NCI-H774 (cell line): ENCODE results near the gene GCLC.
"Not testable (repeated sequence)": the region's sequence is repeated elsewhere in the genome, so short reads cannot be mapped to it uniquely, and the experiment has no call there.

Source experiments
- DNase-seq: peaks from one replicate; lab custom pipeline; 2025; lab: John Stamatoyannopoulos, UW

GCLC gene

DNA sequence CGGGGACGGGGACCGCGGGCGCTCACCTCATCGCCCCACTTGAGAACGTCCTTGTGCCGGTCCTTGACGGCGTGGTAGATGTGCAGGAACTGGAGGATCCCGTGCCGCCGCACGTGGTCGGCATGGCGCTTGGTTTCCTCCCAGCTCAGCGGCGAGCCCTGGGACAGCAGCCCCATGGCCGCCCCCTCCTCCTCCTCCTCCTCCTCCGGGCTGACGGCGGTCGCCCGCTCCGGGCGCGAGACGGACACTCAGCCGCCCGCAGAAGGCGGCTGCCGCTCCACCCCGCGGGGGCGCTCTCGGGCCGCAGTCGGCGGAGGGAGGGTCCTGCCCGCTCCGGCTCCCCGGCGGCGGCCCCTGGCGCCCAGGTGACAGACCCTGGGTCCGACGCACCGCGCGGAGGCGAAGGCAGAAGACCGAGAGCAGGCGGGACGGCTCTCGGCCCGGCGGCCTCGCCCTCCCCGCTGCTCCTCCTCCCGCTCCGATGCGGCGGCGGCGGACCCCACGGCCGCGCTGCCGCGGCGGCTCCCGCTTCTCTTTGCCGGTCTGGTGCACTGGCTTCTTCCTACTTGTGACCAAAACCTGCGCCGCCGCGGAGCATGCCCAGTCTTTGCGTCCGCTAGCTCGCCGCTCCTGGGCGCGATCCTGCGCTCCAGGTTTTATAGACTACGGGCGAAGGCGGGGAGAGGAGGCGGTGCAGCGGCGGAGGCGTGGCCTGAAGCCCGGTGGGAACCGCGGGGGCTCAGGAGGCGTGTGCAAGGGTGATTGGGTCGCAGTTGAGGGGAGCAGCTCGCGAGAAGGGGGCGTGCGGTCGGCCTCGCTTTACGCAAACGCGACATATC lies at the start of gene GCLC:
Gene GCLC (minus strand): TSS at position 632 of the 839 bp plus-strand sequence. CDS start 456 bp downstream, at position 176.
- peak; percentile 92 for DNase-seq

DNA sequence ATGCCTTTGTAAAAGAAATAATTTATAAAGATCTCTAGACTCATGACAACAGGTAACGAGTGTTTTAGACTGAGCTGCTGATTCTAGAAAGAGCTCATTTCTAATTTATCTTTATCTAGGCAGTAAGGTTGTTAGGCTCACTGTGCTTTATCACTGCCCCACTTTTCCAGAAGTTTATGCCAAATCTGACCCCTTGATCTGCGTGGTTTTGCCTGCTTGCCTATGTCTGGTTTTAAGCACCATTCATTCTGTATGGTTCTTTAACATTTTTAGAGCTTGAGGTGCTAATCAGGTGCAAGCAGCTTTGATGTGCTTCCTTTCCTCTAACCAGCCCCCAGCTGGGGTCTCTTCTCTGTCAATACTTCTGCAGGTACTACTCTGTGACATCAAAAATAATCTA lies 49.7 kb upstream of the GCLC start:
- DNase-seq = no peak

DNA sequence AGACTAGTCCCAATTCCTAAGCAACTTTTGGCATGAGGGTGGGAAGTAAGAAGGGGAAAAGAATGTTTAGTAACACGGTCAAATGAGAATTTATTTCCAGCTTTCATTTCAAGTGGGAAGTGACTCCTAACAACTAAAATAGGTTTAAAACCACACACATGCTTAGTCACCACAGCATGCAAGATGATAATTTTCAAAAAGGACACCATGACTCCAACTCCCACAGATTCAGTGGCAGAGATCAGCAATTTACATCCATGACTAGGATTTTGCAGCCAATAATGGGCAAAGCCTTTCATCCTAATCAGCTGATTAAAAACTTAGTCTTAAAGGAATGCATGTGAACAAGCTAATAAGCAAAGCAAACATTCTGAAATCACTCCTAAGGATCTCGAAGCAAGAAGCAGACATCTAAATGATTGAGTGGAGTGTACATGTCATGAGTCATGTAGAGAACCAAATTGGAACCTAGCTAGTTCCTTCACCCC lies 48.1 kb upstream of the GCLC start:
- no peak for DNase-seq

DNA sequence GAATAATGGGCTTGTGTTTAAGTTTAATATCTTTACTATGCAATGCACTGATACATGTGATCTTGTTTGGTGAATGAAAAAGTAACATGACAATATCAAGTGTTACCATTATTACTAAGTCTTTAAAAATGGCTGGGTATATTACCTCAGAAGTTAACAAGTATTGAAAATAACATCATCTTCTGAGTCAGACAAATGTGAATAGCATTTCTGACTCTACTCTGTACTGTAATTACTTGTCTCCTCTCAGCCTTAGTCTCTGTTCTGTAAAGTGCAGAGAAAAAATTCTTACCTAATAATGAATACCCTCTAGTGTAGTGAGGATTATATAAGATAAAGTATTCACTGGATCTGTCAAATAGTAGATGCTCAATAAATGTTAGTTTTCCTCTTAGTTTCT lies 47.0 kb upstream of the GCLC start:
- DNase-seq = no peak

DNA sequence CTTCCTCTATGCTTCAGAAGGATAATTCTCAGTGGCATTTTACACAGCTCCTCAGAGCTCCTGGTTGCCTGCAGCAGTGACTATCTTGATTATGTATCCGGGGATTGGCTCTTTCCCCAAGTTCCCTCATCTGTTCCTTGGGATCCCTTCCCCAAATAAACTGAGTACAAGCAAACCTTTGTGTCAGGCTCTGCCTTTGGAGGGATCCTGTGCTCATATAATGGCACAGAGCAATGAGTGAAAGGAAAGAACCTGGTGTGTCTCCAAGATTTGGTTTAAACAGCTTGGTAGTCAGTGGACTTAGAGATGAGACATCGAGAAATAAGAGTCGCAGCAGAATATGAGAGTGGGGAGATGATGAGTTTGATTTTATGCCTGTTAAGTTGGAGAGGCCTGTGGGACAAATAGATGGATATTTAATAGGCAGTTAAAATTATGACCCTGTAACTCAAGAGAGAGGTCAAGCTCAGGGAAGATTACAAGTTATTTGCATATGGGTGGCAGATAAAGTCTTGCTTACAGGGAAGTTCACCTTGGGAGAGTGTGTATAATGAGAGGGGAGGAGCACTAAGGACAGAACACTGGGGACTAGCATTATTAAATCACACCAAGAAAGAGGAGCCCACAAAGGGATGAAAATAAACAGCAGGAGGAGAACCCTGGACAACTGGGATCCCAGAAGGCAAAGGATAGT lies 44.1 kb upstream of the GCLC start:
- no peak for DNase-seq

DNA sequence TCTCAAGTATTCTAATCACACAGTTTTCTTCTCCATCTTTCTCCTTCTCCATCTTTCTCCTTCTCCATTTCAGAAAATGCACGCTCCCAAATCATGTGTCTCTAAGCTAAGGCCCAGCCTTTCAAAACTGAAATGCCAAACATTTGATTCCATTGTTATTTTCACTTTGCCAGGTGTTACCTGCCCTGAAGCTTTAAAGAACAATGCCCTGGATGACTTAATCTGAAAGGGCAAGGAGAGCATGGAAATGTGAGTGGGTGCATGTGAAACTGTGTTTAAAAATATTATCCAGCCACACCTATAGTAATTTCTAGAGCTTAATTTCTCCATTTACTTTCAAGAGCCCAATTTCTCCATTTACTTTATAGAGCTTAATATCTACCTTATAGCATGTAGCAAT lies 42.4 kb upstream of the GCLC start:
- DNase-seq = peak; percentile 44

DNA sequence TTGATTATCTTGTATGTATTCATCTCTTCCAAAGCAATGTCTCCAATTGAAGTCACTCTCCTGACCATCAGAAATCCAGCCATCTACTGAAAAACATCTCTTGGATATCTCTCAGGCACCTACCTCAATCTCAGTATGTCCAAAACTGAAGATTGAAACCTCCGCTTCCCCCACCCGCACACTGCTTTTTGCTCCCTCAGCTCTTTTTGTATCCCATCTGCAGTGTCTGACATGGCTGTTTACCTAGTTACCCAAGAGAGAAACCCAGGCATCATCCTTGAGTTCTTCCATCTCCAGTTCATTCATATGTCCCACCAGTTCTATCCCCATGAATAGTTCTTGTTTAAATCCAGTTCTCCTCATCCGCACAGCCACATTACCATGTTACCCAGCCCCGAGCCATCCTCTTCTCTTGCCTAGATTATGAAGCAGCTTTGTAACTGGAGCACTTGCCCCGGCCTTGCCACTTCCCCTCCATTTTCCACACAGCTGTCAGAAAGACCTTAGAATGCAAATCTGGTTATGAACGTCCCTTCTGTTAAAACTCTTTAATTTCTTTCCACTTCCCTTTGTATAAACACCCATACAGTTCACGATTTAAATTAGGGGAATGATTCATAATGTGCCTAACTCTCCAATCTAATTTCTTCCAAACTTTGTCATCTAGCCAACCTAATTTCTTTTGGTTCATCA lies 40.5 kb upstream of the GCLC start:
- no peak for DNase-seq

DNA sequence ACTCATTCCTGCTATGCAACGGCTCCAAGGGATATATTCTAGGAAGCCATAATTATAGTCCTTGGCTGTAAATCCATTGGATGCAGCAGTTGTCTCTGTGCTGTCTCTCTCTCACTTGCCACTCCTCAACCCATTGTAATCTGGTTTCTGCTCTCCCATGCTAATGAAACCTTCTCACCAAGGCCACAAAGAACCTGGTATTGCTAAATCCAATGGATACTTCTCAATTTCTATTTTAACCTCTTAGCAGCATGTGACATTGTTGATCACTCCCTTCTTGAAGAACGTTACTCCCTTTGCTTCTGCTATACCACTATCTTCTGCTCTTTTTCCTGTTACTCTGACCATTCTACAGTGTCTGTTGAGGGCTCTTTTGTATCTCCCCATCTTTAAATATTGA lies 39.8 kb upstream of the GCLC start:
- DNase-seq = no peak

DNA sequence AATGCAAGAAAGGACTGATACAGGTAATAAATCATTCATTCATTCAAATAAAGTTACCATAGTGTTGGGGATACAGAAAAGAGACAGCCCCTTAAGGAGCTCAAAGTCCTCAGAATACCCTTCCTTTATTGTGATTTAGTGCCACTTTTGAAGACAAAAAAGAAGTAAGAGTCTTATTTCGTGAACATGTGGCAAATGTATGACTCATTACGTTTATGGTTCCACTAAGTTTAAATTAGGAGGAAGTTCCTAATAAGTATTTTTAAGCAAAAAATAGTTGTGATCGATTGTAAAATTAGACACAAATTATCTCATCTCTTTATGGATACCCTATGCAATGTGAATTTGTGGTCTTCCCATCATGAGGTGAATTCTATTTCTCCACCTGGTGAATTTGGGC lies 38.5 kb upstream of the GCLC start:
- no peak for DNase-seq

DNA sequence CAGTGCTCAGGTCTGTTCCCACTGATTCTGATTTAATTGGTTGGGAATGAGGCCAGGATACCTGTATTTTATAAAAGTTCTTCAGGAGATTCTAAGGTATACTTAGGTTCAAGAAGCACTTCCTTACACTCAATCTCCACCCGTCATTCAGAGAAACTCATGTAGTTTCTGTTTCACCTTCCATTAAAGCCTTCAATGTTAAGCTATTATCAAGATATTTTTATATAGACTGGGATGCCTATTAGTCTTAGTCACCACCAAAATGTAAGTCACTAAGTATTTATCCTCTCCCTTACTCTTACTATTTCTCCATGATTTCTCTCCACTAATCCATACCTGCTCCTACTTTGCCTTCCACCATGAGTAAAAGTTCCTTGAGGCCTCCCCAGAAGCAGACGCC lies 38.1 kb upstream of the GCLC start:
- no peak for DNase-seq

DNA sequence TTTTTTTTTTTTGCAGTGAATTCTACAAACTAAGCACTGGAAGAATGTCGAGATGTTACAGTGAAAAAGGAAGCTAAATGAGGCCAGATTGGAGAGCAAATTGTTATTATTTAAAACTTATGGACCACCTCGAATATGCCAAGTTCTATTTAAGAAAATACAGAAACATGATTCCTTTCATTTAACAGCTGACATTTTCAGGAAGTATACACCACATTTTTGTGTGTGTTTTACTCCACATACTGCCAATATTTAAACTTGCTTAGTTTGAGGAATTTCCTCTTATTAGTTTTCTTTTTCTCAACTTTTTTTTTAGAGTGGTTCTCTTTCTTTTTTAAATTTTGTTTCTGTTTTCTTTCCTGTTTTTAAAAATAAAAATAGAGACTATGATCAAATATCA lies 37.0 kb upstream of the GCLC start:
- no peak for DNase-seq

DNA sequence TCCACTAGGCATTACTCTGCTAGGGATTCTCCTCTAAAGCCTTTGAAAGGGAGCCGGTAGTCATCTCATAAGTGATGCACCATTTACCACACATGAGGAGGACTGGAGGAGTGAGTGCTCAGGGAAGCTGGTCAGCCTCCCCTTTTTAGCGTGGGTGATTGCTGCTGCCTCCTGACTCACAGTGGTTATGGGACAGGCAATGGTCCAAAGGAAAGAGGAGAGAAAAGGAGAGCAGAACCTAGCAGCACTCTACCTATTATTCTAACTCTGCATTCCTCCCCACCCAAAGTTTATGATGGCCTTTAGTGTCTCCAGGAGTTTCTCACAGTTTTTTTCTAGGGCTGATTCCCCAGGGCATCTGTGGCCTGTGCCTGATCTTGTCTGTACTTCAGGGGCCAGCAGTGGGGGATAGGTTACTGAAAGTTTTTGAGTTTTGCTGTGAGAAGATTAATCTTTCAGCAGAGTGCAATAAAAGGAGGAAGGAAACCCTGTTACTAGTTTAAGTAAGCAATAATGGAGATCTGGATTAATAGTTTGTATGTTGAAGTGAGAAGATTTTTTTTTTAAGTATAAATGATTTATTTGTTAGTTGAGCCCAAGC lies 36.4 kb upstream of the GCLC start:
- DNase-seq = no peak

DNA sequence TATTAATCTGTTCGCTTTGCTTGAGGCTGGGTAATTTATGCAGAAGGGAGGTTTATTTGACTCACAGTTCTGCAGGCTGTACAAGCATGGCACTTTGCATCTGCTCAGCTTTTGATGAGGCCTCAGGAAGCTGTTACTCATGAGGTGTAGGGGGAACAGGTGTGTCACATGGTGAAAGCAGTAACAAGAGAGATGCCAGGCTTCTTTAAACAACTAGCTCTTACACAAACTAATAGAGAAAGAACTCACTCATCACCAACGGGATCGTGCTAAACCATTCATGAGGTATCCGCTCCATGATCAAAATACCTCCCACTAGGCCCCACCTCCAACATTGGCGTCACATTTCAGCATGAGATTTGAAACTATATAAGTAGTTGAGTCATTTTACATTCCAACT lies 34.4 kb upstream of the GCLC start:
- DNase-seq = no peak

DNA sequence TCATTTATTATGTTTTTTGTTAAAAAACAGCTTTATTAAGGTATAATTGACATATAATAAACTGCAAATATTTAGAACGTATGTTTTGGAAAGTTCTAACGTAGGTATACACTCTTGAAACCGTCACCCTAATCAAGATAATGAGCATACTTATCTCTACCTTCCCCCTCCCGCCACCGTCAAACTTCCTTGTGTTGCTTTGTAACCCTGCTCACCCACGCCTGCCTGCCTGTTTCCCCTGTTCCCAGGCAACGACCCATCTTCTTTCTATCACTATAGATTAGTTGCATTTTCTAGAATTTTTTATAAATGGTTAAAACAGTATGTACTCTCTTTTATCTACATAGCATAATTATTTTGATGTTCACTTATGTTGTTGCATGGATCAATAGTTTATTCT lies 33.5 kb upstream of the GCLC start:
- no peak for DNase-seq

DNA sequence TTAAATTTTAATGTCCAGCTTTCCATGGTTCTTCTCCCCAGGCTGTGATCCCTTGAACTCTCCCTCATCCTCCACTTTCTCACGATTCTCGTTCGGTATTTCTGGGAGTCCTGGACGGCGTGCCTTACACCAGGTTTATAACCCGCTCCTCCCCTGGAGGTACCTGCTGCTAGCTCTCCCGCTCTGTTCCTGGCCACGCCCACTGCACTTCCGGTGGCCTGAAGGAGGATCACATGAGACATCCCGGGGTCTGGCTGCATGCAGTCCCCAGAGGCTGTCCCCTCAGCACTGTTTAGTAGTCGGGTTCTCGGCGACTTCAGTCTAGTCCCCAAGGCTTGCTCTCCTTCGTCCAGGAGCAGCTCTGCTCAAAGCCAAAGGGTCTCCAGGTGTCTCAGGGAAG lies 28.4 kb upstream of the GCLC start:
- DNase-seq = no peak

DNA sequence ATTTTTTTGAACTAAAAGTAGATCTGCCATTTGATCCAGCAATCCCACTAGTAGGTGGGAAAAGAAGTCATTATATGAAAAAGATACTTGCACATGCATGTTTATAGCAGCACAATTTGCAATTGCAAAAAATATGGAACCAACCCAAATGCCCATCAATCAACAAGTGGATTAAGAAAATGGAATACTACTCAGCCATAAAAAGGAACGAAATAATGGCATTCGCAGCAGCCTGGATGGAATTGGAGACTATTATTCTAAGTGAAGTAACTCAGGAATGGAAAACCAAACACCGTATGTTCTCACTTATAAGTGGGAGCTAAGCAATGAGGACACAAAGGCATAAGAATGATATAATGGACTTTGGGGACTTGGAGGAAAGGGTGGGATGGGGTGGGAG lies 27.5 kb upstream of the GCLC start:
- not testable (repeated sequence) for DNase-seq

DNA sequence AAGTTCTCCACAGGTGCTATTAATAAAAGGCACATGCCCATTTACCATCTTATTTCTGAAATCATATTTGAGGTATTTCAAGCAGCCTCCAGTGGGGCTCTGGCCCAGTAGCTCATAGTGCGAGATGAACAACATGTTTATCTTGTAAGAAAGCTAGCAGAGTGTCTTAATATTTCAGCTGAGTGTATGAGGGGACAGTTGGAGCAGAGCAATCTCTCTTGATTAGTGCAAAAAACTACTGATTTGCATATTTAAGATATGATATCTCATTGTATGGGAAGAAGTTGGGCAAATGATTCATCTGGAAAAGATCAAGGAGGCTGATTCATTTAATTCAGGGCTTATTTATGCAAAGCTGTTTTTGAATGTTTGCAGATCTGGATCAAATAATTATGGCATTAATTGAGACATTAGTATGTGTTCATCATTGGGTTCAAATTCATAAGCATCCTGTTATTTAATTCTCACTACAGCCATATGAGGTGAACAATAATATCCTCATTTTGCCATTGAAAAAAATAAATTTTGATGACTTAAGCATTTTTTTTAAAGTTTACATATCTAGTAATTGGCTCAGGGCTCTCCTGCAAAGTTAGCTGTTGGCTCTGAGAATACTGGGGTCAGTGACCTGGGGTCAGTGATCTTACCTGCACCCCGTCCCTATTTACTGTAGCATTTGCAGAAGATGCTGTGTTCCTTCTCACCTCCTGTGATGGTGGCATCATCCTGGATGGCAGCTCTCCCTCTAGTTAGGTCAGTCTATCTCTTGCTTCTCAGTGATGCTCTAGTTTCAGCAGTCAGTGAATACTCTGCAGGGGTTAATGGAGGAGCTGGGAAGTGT lies 24.1 kb upstream of the GCLC start:
- no peak for DNase-seq

DNA sequence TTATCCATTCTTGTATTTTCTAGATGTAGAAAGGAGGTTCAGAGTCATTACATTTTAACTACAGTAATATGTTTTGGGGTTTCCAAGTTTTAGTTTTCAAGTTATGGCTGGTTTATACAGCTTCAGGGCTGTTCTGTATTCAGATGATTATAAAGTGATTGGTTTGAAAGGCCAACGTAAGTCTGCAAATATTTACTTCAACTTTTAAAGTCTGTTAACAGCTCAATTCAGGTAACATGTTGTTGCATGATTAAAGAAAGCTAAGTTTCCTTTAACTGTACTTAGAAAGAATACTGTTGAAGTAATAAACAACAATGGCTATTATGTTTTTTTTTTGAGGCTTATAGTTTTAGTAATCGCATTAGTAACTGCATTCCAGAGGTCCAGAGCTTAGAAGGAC lies 22.8 kb upstream of the GCLC start:
- DNase-seq = no peak

DNA sequence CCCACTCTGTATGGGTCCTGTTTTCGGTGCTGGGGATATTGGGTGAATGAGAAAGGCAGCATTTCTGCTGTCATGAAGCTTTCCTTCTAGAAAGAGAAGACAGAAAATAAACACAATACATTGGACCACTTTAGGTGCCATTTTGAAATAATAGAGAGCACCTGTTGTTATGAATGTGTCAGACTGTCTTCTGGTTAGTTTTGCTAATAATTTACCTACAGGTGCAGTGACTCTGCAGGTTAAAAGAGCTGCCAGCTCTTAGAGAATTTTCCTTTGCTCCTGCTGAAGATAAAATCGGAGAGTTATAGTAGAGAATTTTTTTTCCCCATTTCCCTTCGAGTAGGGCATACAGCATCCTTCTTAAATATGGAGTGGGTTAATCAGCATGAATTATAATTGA lies 21.9 kb upstream of the GCLC start:
- DNase-seq = peak; percentile 11

DNA sequence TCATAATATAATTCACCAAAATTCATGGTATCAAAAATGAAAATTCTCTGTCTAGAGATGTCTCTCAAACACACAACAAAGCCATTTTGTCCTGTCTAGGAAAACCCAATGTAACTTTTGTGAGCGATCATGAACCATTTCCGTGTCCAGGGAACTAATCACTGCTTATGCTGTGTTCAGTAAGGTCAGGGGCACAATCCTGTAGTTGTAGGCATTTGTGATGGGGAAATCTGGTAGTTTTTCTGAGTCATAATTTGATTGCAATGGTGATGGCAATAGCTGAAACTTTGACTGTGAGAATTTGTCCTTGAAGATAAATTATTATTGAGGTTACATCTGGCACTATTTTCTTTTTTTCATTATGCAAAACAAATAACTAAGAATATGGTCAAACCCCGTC lies 21.0 kb upstream of the GCLC start:
- no peak for DNase-seq

DNA sequence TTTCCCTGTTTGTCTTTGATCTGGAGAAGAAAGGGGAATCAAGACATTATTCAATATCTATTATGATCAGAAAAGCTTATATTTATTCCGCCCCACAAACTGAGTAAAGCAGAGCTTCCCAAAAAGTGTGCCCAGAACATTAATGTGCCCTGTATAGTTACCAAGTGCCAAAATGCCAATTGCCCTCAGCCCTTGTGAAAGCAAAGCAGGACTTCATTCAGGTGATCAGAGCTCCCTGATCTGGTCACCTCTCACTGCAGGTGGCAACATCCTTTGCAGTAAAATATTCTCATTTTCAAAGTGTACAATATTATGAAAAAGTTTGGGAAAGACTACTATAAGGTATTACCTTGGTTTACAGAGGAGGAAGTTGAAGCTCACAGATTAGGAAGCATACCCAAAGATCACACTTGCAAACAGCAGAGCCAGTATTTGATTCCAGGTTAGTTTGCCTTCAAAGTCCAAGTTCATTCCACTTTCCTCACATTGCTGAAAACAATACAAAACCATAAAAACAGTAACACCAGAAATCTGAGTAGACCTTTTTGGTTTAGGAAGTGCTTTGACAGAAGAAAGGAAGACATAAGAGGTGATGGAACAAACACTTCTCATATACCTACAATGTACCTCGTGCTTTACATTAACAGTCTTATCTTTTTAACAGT lies 19.6 kb upstream of the GCLC start:
- no peak for DNase-seq
